Measurements from ENCODE around the gene FAM241A. TPM values are rescaled to one million over a fixed set of nuclear protein-coding genes. Genes with fewer than 3 reads are reported as not detected.

FAM241A gene
- total and polyA plus RNA-seq, 2 donors (not counting 1 experiment from before 2014, with no cell fraction given), result 0.43 to 0.79 TPM

GRCh38 chr4:112225157-112225556 lies 79.9 kb downstream of the FAM241A start:
- Histone ChIP-seq H3K79me2 (ENCODE audit: control insufficient read depth, insufficient read depth, low read length) (no peaks in the 10 kb centered on the region), H3K4me2 (replicated peaks; ENCODE audit: low read depth, low read length, poor library complexity, severe bottlenecking) (no peak overlapping the region), H4K20me1 (ENCODE audit: control insufficient read depth, insufficient read depth, low read length, poor library complexity, severe bottlenecking) (no peaks in the 10 kb centered on the region), H3K27ac (ENCODE audit: low read length in 2 of 2) (no peak overlapping the region), H3K27me3 (replicated peaks in 1 of 4; ENCODE audit: control extremely low read depth in 1 of 4, control insufficient read depth in 3 of 4, insufficient read depth in 4 of 4, low read length in 3 of 4) (no peaks in the 10 kb centered on the region), H3K4me3 (ENCODE audit: control extremely low read depth in 1 of 5, extremely low read depth in 1 of 5, insufficient read depth in 1 of 5, low read depth in 2 of 5, low read length in 4 of 5) (no peak overlapping the region), H2AFZ (ENCODE audit: insufficient read depth, low read depth, low read length, poor library complexity, severe bottlenecking) (no peak overlapping the region), H3K9me3 (ENCODE audit: control extremely low read depth in 1 of 3, control insufficient read depth in 2 of 3, insufficient read depth in 1 of 3, low read length in 2 of 3) (peaks cover 0 to 4% (median 0%) of the 10 kb centered on the region in 3 donors), H3K9ac (ENCODE audit: low read length) (no peak overlapping the region), H3K4me1 (ENCODE audit: control insufficient read depth in 2 of 2, insufficient read depth in 2 of 2, low read length in 2 of 2) (peaks cover 0 to 1% of the 10 kb centered on the region in 2 donors), H3K36me3 (replicated peaks in 1 of 2; ENCODE audit: control extremely low read depth in 1 of 2, control insufficient read depth in 1 of 2, extremely low read depth in 1 of 2, insufficient read depth in 2 of 2, low read length in 1 of 2) (no peaks in the 10 kb centered on the region)
- 88% methylated on average over 4 of the region's 4 CpGs for WGBS (ENCODE audit: insufficient coverage)
- no peak for DNase-seq
- CTCF ChIA-PET, result interaction anchor here (1.1 to 2.3 kb wide), 3 partner anchors 9 to 11 kb away, joined by 3 to 6 read pairs (median 4); no protein-coding TSS in a partner anchor
- H3K27ac Mint-ChIP-seq, result no peak overlapping the region
- H3K27me3 Mint-ChIP-seq, result peaks cover 8% of the 10 kb centered on the region
- H3K9me3 Mint-ChIP-seq (ENCODE audit: insufficient read depth), result peaks cover 2% of the 10 kb centered on the region
- POLR2A ChIA-PET, result no interaction called here
- H3K4me1 Mint-ChIP-seq, result peaks cover 1% of the 10 kb centered on the region
- TF ChIP-seq EZH2 (IDR thresholded peaks at IDR 0.05; ENCODE audit: borderline replicate concordance, insufficient read depth, low read depth, low read length, poor library complexity, severe bottlenecking) (no peak), CTCF (IDR thresholded peaks at IDR 0.05) (no peak)
- intact Hi-C loops (cut with micrococcal nuclease), result no loop called here
- ATAC-seq (ENCODE audit: low read depth), result no peak
- no peak overlapping the region for H3K4me3 Mint-ChIP-seq

Data from B cell (primary cell).